HEK293T (cell line): ENCODE data around the gene TRIM72.

Source experiments
- CTCF ChIA-PET: fragments of 350-600 bp; formaldehyde crosslinking; extraction: SDS; loops from one replicate; lab custom pipeline; 2021; ENCODE audit warnings: antibody characterized with exemption, inconsistent platforms; lab: Yijun Ruan, JAX
- POLR2A ChIA-PET: fragments of 350-600 bp; formaldehyde crosslinking; extraction: SDS; loops from one replicate; lab custom pipeline; 2020; ENCODE audit warnings: antibody characterized with exemption, inconsistent platforms; lab: Yijun Ruan, JAX
- DNase-seq: peaks from one replicate; pipeline ENCODE4 v3.0.0; 2012; ENCODE audit warnings: mixed read lengths; ENCODE audit errors: extremely low spot score
- ARNT ChIP-seq: fragments of 450-650 bp; IDR thresholded peaks from 2 replicates; pipeline ENCODE4 v1.6.1; 2017; ENCODE audit warnings: mild to moderate bottlenecking
- BHLHE40 ChIP-seq: fragments of 450-650 bp; IDR thresholded peaks from 2 replicates; pipeline ENCODE4 v1.6.1; 2016; ENCODE audit warnings: mild to moderate bottlenecking, moderate library complexity, borderline replicate concordance
- CTBP1 ChIP-seq: fragments of 450-650 bp; IDR thresholded peaks from 2 replicates; pipeline ENCODE4 v1.6.1; 2016; ENCODE audit warnings: borderline replicate concordance
- ELF4 ChIP-seq: fragments of 450-650 bp; IDR thresholded peaks from 2 replicates; pipeline ENCODE4 v1.6.1; 2017; ENCODE audit warnings: antibody characterized with exemption
- FOXA1 ChIP-seq: fragments of 450-650 bp; IDR thresholded peaks from 2 replicates; pipeline ENCODE4 v1.6.1; 2016; ENCODE audit warnings: mild to moderate bottlenecking
- FOXK2 ChIP-seq: fragments of 450-650 bp; IDR thresholded peaks from 2 replicates; pipeline ENCODE4 v1.6.1; 2016; ENCODE audit warnings: mild to moderate bottlenecking
- FOXM1 ChIP-seq: fragments of 450-650 bp; IDR thresholded peaks from 2 replicates; pipeline ENCODE4 v1.6.1; 2017; ENCODE audit warnings: mild to moderate bottlenecking, borderline replicate concordance
- HDGF ChIP-seq: fragments of 450-650 bp; IDR thresholded peaks from 2 replicates; pipeline ENCODE4 v1.6.1; 2017; ENCODE audit warnings: antibody characterized with exemption, borderline replicate concordance
- L3MBTL2 ChIP-seq: fragments of 450-650 bp; conservative IDR thresholded peaks from 2 replicates; pipeline ENCODE4 v1.6.1; 2016; ENCODE audit warnings: mild to moderate bottlenecking
- LEF1 ChIP-seq: fragments of 450-650 bp; IDR thresholded peaks from 2 replicates; pipeline ENCODE4 v1.6.1; 2017; ENCODE audit warnings: mild to moderate bottlenecking, borderline replicate concordance
- NFRKB ChIP-seq: fragments of 450-650 bp; IDR thresholded peaks from 2 replicates; pipeline ENCODE4 v1.6.1; 2016; ENCODE audit warnings: mild to moderate bottlenecking, moderate library complexity
- SP1 ChIP-seq: fragments of 450-650 bp; IDR thresholded peaks from 2 replicates; pipeline ENCODE4 v1.6.1; 2017
- SUZ12 ChIP-seq: fragments of 450-650 bp; IDR thresholded peaks from 2 replicates; pipeline ENCODE4 v1.6.1; 2016; ENCODE audit warnings: mild to moderate bottlenecking
- TARDBP ChIP-seq: fragments of 450-650 bp; IDR thresholded peaks from 2 replicates; pipeline ENCODE4 v1.6.1; 2016
- ZNF384 ChIP-seq: fragments of 450-650 bp; IDR thresholded peaks from 2 replicates; pipeline ENCODE4 v1.6.1; 2016
- TF ChIP-seq, protein P1 (sequence below): fragments of 450-650 bp; IDR thresholded peaks from 2 replicates; pipeline ENCODE4 v1.6.1; 2016

Gene TRIM72

GRCh38 chr16:31183432-31184428, 30.2 kb upstream of the TRIM72 start:
- POLR2A ChIA-PET, result no interaction called here
- no peak for DNase-seq
- CTCF ChIA-PET, result interaction anchor here (0.6 kb wide), 2 partner anchors 162 to 229 kb away, joined by 3 to 4 read pairs; no protein-coding TSS in a partner anchor
- TF ChIP-seq LEF1, result no peak
- no peak for TF ChIP-seq CTBP1
- TF ChIP-seq L3MBTL2, result no peak
- no peak for TF ChIP-seq FOXA1
- no peak for TF ChIP-seq ZNF384
- no peak for TF ChIP-seq SP1
- TF ChIP-seq SUZ12, result no peak
- TF ChIP-seq FOXM1, result no peak
- TF ChIP-seq, protein P1, sequence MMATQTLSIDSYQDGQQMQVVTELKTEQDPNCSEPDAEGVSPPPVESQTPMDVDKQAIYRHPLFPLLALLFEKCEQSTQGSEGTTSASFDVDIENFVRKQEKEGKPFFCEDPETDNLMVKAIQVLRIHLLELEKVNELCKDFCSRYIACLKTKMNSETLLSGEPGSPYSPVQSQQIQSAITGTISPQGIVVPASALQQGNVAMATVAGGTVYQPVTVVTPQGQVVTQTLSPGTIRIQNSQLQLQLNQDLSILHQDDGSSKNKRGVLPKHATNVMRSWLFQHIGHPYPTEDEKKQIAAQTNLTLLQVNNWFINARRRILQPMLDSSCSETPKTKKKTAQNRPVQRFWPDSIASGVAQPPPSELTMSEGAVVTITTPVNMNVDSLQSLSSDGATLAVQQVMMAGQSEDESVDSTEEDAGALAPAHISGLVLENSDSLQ, result no peak
- no peak for TF ChIP-seq FOXK2
- TF ChIP-seq ELF4, result no peak
- TF ChIP-seq HDGF, result no peak
- no peak for TF ChIP-seq ARNT
- TF ChIP-seq NFRKB, result no peak

DNA sequence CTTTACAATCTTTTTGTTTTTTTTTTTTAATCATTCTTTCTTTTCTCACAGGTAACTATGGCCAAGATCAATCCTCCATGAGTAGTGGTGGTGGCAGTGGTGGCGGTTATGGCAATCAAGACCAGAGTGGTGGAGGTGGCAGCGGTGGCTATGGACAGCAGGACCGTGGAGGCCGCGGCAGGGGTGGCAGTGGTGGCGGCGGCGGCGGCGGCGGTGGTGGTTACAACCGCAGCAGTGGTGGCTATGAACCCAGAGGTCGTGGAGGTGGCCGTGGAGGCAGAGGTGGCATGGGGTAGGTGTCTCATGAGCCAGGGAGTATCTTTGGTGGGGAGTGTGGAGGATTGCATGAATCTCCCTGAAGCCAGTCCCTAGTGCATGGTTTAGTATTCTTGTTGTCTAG, 29.0 kb upstream of the TRIM72 start:
- DNase-seq, result no peak
- ChIA-PET POLR2A (no interaction called here), CTCF (no interaction called here)
- TF ChIP-seq ELF4, result no peak
- no peak for TF ChIP-seq ARNT
- TF ChIP-seq FOXM1, result no peak
- no peak for TF ChIP-seq SP1
- no peak for TF ChIP-seq TARDBP
- TF ChIP-seq FOXA1, result no peak
- TF ChIP-seq LEF1, result no peak
- TF ChIP-seq SUZ12, result no peak
- TF ChIP-seq CTBP1, result no peak
- no peak for TF ChIP-seq FOXK2
- no peak for TF ChIP-seq BHLHE40
- TF ChIP-seq L3MBTL2, result no peak

GRCh38 chr16:31185339-31185738, 28.6 kb upstream of the TRIM72 start:
- ChIA-PET POLR2A (no interaction called here), CTCF (no interaction called here)
- DNase-seq, result no peak
- TF ChIP-seq L3MBTL2 (no peak), SP1 (no peak)

DNA sequence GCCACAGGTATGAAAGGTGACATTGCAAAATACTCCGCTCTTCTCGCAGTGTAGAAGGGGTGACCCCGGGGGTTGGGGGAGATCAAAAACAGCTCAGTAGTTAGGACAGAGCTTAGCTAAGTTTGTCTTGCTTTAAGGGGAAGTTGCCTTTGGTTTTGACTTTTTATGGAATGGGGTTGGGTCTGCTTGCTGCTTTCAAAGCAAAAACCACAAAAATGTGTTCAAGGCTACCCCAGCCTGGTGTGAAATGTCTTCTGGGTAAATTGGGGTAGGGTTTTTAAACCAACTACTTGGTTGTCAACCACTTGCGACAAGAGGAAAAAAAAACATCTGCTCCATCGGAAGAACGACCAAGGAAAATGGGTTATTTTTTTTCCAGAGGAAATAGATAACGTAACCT, 27.7 kb upstream of the TRIM72 start:
- TF ChIP-seq NFRKB (no peak), CTBP1 (no peak)
- ChIA-PET CTCF (no interaction called here), POLR2A (no interaction called here)
- DNase-seq, result no peak

GRCh38 chr16:31186930-31187807, 26.8 kb upstream of the TRIM72 start:
- CTCF ChIA-PET, result interaction anchor here (0.6 kb wide), 1 partner anchor 981 kb away, joined by 7 read pairs; no protein-coding TSS in a partner anchor
- POLR2A ChIA-PET, result no interaction called here
- DNase-seq, result no peak
- TF ChIP-seq ELF4 (no peak), FOXK2 (no peak), BHLHE40 (no peak; the same call in 1 of the 2 replicates), HDGF (no peak), ZNF384 (no peak), NFRKB (no peak), FOXA1 (no peak), LEF1 (no peak), ARNT (no peak), TARDBP (no peak), CTBP1 (no peak), FOXM1 (no peak), SP1 (no peak), L3MBTL2 (no peak), SUZ12 (no peak)
- TF ChIP-seq, protein P1, result no peak

GRCh38 chr16:31187808-31188189, 26.1 kb upstream of the TRIM72 start:
- no peak for DNase-seq

More at GRCh38 chr16:31187808-31188189, 26.1 kb upstream of the TRIM72 start:
- ChIA-PET CTCF (no interaction called here), POLR2A (no interaction called here)
- TF ChIP-seq LEF1 (no peak), FOXA1 (no peak), HDGF (no peak), ARNT (no peak), CTBP1 (no peak), SP1 (no peak), FOXK2 (no peak), ELF4 (no peak), ZNF384 (no peak), L3MBTL2 (no peak), NFRKB (no peak), FOXM1 (no peak), SUZ12 (no peak)
